ENCODE data around the gene DAB1. TPM values are rescaled to one million over a fixed set of nuclear protein-coding genes. Genes with fewer than 3 reads are reported as not detected.
"Not testable (repeated sequence)": the region's sequence is repeated elsewhere in the genome, so short reads cannot be mapped to it uniquely, and the experiment has no call there.

The DAB1 gene
- total RNA-seq, 1 donor from 2014 or later = 3.5 TPM

GRCh38 chr1:57362480-57362879 lies 61.4 kb downstream of the DAB1 start:
- intact Hi-C loops (cut with micrococcal nuclease) = no loop called here

DNA sequence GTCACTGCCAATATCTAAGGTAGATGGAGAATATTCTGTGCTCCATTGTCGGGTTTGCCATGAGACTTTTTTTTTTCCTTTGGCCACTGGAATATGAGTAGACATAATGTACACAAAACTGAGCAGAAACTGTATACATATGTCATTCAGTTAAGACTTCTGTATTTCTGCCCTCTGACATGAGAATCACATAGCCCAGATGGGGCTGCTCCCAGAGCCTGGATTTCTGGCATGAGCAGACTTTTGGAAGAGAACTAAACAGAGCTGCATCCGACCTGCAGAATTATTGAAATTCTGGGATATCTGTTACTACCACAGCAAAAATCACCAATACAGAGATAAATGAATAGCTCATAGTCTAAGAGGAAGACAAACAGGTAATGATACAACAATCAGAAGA lies 62.3 kb downstream of the DAB1 start:
- intact Hi-C loops (cut with micrococcal nuclease) = no loop called here

DNA sequence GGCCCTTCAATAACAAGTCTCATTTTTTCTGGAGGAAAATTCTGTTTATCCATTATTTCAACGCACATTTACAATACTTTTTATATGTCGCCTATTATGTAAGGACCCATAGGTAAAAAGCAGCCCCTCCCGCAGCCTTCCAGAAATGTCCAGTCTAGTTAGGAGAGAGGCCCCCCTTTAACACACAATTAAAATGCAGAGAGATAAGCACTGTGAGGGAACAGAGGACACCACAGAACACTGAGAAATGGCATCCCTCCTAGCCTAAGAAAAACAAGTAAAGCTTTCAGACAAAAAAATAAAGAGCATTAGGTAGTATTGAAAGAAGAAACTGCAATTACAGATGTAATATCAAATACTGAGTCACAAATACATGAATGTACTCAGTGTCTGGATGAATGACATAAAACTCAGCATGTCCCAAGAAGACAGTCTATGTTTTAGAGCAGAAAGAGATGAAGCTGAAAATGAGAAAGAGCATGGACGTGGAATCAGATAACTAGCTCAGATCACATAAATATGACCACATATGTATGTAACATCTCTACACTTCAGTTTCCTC lies 62.9 kb downstream of the DAB1 start:
- intact Hi-C loops (cut with micrococcal nuclease) = no loop called here

GRCh38 chr1:57357462-57357861 lies 66.4 kb downstream of the DAB1 start:
- intact Hi-C loops (cut with micrococcal nuclease) = no loop called here

DNA sequence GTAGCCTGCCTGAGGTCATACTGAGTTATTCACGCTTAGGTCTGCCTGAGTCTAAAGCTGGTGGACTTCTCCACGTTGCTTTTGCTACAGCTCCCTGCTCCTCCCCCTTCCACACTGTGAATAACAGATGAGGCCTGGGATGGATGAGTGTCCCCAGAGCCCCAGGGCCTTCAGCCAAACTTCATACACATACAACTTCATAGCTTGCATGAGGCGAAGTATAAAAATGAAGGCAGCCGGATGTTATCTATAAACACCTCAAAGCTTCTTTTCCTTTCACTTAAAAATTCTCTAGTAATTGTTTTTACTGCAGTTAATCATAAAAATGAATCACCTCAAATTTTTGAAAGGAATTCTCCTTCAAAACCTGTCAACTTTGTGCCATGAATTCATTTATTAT lies 70.2 kb downstream of the DAB1 start:
- intact Hi-C loops (cut with micrococcal nuclease) = no loop called here

DNA sequence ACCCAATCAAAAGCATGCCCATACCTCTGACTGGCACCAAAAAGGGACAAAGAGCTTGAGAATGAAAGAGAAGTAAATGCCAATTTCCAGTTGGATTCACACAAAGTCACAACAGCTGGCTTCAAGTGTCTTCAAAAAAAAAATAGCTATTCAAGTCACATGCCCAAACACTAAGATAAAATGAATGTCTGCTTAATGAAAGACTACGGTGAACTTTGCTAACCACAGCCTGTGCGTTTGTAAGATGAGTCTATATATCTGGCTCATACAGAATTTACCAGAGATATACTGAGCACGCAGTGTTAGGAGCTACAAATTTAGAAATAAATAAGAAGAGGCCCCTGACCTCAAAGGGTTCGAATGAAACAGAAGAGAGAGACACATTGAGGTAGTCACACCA lies 73.2 kb downstream of the DAB1 start:
- intact Hi-C loops (cut with micrococcal nuclease) = no loop called here

DNA sequence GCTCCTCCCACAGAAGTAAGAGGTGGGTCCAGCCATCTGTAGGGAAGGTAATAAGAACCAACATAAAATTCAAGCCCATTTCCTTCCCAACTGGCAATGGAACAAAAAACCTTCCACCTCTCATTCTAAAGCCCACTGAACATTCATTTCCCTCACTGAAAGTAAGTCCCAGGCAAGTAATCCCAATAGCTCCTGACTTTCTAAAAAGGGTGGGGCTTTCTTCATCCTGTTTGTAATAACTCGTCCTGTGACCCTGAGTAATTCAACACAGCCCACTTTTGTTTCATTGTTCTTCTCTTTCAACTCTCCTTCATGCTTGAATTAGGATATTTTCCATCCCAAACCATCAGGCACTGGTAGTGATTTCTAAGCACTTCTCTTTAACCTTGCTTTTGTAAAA lies 74.9 kb downstream of the DAB1 start:
- intact Hi-C loops (cut with micrococcal nuclease) = no loop called here

GRCh38 chr1:57345916-57346315 lies 77.9 kb downstream of the DAB1 start:
- intact Hi-C loops (cut with micrococcal nuclease) = no loop called here

DNA sequence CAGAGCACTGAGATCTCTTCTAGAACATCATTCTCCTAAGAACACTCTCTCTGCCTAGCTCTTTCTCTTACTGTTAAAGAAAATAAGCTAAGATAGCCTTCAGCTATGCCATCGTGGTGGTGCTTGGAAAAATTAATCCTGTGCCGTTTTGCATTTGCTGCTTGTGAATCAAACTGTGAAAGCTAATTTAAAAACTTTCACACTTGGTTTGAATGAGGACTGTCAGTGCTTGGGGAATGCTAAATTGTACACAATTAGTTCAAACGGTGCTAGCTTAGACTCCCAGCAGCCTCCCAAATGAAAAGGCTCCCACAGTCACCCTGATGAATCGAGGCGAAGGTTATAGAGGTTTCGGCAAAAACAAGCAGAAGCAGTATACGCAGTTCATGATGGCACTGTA lies 79.6 kb downstream of the DAB1 start:
- intact Hi-C loops (cut with micrococcal nuclease) = no loop called here

DNA sequence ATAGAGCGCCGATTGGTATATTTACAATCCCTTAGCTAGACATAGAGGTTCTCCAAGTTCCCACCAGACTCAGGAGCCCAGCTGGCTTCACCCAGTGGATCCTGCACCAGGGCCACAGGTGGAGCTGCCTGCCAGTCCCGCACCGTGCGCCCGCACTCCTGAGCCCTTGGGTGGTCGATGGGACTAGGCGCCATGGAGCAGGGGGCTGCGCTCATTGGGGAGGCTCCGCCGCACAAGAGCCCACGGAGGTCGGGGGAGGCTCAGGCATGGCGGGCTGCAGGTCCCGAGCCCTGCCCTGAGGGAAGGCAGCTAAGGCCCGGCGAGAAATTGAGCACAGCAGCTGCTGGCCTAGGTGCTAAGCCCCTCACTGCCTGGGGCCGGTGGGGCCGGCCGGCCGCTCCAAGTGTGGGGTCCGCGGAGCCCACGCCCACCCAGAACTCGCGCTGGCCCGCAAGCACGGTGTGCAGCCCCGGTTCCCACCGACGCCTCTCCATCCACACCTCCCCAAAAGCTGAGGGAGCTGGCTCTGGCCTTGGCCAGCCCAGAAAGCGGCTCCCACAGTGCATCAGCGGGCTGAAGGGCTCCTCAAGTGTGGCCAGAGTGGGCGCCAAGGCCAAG lies 80.5 kb downstream of the DAB1 start:
- intact Hi-C loops (cut with micrococcal nuclease) = not testable (repeated sequence)

DNA sequence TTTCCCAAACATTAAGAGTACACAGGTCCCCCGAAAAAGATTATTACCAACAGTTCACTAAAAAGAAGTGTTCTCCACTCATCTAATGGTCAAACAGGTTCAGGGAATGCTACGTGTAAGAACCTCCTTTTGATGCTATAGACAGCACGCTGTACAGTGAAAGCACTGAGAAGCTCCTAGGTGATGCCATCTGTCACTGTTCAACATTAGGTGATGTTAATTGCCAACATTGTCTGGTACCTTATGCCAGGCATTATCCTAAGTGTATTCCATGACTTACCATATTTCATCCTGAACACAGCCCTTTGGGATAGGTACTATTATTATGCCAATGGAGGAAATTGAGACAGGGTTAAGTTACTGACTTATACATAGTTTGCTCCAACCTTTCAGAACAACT lies 82.1 kb downstream of the DAB1 start:
- intact Hi-C loops (cut with micrococcal nuclease) = no loop called here

DNA sequence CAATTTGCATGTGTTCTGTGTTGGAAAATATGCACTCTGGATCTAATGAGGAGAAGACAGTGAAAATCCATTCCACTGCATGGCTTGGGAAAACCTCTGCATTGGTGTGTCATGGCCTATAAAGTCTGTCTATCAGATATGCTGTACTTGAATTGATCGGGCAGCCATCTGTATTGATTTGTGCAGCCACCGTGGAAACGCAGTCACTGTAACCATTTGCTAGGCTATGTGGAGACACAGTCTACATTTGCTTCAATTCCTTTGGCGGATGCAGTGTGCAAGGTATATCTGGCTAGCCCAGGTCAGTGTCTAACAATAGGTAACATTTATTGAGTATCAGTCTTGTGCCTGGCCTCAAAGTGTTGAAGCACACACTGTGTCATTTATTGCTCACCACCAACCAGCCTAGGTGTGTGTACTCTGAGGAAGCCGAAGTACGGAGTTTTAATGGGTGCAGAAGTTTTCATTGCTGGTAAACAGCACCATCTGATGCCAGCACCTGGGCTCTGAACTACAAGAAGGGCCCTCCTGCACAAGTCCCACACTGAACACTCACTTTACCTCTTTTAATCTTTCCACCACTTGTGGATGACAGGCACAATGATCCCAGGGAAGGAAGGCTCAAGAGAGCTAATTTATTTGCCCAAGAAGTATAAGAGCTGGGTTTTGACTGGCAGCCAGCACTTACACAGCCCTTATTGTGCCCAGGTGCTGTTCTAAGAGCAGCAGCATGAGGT lies 83.4 kb downstream of the DAB1 start:
- intact Hi-C loops (cut with micrococcal nuclease) = no loop called here

DNA sequence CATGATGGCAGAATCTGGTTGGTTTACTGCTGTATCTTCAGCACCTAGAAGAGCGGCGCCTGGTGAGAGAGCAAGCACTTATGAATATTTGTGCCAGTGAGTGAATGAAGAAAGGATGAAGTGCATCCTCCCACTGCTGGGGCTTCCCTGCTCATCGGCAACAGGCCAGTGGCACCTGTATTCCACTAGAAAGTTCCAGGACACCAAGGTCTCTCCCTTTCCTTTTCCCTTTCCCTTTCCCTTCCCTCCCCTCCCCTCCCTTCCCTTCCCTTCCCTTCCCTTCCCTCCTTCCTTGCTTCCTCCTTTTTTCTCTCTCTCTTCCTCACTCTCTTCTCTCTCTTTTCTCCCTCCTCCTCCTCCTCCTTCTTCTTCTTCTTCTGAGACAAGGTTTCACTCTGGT lies 86.2 kb downstream of the DAB1 start:
- intact Hi-C loops (cut with micrococcal nuclease) = no loop called here

DNA sequence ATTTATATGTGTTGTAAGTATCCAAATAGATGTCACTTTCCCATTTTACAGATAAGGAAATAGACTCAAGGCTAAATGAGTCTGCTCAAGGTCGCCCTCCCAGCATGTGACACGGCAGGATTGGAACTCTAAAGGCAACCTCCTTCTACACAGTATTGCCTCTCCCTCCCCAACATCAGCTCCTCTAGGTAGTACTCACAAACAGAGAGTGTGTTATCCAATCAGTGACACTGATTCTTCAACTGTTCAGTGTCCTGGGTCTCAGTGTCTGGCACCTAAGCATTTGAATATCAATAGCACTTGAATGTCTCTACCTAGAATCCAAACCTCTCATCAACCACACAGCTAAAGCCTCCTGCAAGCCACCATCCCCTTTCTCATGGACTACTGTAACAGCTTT lies 87.1 kb downstream of the DAB1 start:
- intact Hi-C loops (cut with micrococcal nuclease) = no loop called here

GRCh38 chr1:57331620-57332019 lies 92.2 kb downstream of the DAB1 start:
- intact Hi-C loops (cut with micrococcal nuclease) = no loop called here

DNA sequence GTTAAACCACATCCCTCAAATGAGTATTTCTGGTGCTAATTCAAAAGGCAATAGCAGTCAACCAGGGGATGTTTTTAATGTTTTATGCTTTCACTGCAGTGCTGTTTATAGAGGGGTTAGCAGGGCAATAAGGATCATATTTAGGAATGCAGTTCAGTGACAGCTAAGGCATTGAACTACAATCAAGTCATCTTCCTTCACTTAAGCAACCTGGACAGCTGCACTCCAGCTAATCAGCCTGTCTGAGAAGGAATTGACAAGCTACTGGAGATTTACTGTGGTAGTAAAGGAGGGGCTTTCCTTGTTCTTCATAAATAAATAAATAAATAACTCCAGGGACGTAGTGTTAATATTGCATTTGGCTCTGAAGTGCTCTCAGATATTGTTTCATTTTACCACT lies 93.9 kb downstream of the DAB1 start:
- intact Hi-C loops (cut with micrococcal nuclease) = no loop called here

- intact Hi-C loops (cut with micrococcal nuclease) = no loop called here
These were observed 94.8 kb downstream of the DAB1 start for GRCh38 chr1:57329001-57329527.

DNA sequence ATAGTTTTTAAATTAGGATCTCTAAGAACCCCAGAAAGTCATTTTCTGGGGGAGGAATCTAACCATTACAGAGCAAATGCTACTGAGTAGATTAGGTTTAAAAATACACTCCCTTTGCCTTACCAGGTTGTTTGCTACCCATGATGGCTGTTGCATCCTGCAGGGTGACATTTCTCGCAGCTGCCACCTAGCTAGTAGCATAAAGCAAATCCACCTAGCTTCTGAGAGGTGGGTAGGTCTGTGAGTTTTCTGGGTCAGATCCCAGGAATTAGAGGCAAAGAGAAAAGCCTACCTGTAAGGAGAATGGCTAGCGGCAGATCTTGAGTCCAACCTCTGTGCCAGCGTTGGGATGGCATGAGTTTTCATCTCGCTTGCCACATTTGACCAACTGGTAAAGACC lies 95.9 kb downstream of the DAB1 start:
- intact Hi-C loops (cut with micrococcal nuclease) = no loop called here

DNA sequence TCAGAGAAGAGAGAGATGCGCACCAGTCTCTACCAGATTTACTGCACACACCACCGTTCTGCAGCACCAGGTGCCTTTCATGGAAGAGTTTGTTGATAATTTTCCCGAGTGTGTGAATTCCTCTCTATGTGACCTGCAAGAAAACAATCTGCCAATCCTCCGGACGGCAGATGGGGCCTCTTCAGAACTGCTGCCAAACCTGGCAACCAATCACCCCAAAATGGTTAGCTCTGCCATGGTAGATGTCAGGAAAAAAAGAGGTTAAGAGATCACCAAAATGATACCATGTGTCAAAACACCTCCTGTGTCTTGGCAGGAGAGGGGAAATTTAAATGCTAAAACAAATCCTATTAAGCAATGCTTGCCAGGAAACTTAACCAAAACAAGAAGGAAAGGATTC lies 96.5 kb downstream of the DAB1 start:
- intact Hi-C loops (cut with micrococcal nuclease) = no loop called here

GRCh38 chr1:57325536-57325935 lies 98.3 kb downstream of the DAB1 start:
- intact Hi-C loops (cut with micrococcal nuclease) = no loop called here

DNA sequence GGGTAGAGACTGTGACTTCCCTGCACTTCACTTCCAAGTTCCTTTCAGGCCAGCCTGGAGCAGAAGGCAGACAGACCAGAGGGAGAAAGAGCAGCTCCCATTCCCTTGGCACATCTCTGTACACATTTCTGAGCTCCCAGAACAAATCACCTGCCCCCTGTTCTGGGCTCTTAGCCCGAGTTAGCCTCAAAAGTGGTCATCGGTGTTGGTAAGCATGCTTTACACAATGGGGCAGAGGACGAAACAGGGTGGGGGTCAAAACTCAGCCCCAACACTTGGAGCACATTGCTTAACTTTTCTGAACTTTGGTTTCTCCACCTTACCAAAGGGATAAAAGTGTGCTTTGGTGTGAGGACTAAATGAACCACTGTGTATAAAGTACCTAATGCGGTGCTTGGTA lies 98.7 kb downstream of the DAB1 start:
- intact Hi-C loops (cut with micrococcal nuclease) = no loop called here

- intact Hi-C loops (cut with micrococcal nuclease) = no loop called here
These were observed 99.5 kb downstream of the DAB1 start for GRCh38 chr1:57324388-57324787.

- intact Hi-C loops (cut with micrococcal nuclease) = no loop called here
These were observed 102.1 kb downstream of the DAB1 start for GRCh38 chr1:57321776-57322175.

All from T-helper 2 cell treated with Interferon-gamma antibody and Interleukin-4, amounts not matched to agents 100 ng/mL and 5 ng/mL, for 36 hours (primary cell).